Kasumi-1 (cell line): ENCODE data around the gene ASAP2.
A peak's percentile ranks its signal among the peaks of the same experiment; 100 is the strongest.
"Not testable (repeated sequence)": the region's sequence is repeated elsewhere in the genome, so short reads cannot be mapped to it uniquely, and the experiment has no call there.

ENCODE experiments used
- DNase-seq, 2 experiments: peaks; one replicate each; lab custom pipeline; 2025; lab: John Stamatoyannopoulos, UW

ASAP2 gene

GRCh38 chr2:9212010-9212635, 5.5 kb downstream of the ASAP2 start:
- DNase-seq: no peak

DNA sequence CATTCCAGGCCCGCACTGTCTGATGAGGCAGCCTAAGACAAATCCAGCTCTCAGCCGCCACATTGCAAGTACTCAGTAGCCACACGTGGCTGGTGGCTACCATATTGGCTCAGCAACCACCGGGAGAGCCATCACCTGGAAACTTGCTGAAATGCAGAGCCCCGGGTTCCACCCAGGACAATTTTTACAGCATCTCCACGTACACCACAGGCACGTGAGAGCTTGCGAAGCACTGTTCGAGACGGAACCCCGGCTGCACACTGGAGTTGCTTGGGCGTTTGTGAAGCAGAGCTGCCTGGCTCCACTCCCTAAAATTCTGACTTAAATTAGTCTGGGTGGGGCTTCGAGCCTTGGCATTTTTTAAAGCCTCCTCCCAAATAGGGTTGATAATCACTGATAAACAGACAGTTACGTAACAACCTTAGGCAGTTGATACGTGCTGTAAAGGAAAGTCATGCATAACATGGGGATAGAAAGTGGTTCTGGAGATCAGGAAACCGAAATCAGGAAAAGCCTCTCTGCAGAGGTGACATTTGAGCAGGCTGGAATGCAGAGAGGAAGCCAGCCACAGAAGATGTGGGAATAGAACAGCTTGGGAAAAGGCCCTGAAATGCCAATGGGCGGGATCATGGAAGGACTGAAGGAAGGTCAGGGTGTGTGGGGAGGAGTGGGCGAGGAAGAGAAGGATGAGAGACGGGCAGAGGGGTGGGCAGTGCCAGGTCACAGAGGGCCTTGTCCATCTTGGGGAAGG, 6.2 kb downstream of the ASAP2 start:
- DNase-seq: no peak

DNA sequence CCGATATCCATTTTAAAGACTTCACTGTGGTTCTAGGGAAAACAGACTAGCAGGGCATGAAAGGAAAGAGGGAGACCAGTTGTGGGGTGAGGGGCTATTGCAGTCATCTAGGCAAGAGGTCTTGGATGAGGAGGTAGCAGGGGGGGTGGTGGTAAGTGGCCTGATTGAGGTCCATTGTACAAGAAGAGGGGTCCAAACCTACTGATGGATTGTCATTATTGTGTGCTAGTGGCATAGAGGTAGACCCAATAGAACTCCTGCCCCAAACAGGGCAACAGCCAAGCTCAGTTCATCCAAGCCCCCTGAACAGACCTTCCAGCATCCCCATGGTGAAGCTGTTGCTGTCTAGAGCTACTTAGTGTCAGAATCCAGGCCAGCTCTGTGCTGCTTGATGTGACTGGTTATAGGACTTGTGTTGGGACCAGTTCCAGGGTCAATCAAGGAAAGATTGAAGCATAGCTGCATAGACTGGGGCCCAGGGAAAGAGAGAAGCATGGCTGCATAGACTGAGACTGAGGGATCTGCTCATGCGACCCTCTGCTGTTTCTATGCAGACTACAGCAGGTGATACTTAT, 7.0 kb downstream of the ASAP2 start:
- DNase-seq: no peak

DNA sequence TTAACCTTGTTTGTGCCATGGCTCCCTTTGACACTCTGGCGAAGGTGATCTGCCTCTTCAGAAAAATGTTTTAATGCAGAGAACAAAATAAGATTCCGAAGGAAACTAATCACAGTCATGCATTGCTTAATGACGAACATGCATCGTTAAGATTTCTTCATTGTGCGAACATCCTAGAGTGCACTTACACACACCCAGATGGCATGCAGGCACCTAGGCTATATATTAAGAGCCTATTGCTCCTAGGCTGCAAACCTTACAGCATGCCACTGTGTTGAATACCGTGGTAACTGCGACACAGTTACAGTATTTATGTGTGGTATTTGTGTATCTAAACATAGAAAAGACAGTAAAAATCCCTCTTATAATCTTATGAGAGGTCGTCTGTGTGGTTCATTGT, 8.3 kb downstream of the ASAP2 start:
- no peak for DNase-seq

DNA sequence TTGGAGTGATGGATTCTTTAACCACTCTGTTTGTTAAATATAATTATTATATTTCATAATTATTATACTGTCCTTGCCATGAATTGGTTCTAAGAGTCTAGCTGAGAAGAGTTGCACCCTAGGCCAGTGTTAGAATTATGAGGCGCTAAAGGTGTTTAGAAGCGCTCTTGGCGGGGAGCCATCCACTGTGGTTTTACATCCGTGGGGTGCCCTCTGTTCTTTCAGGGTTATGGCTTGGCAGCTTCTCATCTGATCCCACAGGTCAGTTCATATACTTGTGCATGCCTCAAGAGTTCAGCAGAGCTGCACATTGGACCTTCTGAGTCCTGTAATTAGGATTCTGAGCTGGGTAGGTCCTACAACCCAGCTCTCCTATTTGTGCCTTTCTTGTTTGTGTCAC, 9.1 kb downstream of the ASAP2 start:
- DNase-seq: no peak

GRCh38 chr2:9216143-9216542, 9.5 kb downstream of the ASAP2 start:
- not testable (repeated sequence) for DNase-seq

- DNase-seq: no peak
These were observed 11.5 kb downstream of the ASAP2 start for GRCh38 chr2:9217838-9218770.

DNA sequence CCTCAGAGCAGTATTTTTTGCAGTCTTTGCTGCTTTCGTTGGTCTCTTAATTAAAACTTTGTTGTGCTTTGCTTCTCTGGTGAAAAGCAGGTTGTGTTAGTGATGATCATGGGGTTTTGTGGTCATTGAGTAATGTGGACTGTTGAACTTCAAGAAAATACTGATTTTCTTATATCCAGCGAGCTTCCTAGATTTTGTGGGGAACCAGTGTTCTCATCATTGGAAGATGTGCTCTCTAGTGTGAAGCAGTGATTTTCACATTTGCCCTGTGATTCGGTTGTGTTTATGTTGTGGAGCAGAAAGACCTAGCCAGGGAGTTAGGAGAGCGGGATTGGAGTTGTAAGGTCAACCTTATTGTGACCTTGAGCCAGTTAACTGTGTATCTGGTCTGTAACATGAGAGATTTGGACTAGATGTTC, 12.4 kb downstream of the ASAP2 start:
- DNase-seq: no peak

- no peak for DNase-seq
These were observed 13.6 kb downstream of the ASAP2 start for GRCh38 chr2:9220201-9220600.

GRCh38 chr2:9221223-9221622, 14.6 kb downstream of the ASAP2 start:
- no peak for DNase-seq

- DNase-seq: no peak
These were observed 15.8 kb downstream of the ASAP2 start for GRCh38 chr2:9222239-9222892.

- no peak for DNase-seq
These were observed 16.3 kb downstream of the ASAP2 start for GRCh38 chr2:9222893-9223287.

DNA sequence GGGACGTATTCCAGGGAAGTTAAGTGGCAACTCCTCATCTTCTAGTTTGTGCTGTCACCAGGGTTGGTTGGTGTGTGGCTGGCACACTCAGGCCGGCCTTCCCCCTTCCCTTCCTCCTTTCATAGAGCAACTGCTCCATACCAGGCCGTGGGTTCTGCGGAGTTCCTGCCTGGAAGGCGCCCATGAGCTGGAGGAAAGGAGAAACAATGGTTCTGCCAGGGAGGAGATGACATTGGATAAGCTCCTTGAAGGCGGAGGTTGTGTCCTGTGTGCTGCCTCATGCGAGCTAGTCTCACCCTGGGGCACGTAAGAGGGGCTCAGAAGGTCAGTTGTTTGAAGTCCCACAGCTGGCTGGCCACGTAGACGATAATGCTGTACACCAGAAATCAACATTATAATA, 19.2 kb downstream of the ASAP2 start:
- no peak for DNase-seq

GRCh38 chr2:9226458-9227380, 20.1 kb downstream of the ASAP2 start:
- DNase-seq: no peak

DNA sequence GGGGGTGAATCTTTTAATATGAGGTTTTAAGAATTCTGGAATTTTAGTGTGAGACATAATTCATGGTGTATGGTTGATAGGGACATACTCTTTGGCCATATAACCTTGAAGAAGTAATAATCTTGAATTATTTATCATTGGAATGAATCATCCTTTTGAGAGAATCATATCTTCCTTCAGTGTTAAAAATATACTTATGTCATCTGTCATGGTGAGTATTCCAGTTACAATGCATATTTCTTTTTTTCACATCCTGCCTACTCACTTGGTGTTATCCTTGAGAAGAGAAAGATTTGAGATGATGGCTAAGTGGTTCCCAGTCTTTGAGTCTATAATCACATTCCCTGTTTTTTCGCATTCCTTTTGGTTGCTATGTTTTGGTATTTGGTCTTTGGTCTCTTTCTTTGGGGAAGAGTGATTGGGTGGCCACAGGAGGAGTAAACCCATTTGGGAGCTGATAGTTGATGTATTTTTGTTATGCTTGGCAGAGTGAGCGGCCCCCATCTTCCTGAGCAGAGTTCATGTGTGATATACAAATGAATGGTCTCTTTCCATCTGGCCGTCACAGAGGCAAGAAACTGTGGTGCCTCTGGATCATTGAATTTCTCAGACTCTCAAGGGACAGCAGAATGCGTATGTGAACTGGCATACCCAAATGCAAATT, 21.6 kb downstream of the ASAP2 start:
- DNase-seq: no peak

DNA sequence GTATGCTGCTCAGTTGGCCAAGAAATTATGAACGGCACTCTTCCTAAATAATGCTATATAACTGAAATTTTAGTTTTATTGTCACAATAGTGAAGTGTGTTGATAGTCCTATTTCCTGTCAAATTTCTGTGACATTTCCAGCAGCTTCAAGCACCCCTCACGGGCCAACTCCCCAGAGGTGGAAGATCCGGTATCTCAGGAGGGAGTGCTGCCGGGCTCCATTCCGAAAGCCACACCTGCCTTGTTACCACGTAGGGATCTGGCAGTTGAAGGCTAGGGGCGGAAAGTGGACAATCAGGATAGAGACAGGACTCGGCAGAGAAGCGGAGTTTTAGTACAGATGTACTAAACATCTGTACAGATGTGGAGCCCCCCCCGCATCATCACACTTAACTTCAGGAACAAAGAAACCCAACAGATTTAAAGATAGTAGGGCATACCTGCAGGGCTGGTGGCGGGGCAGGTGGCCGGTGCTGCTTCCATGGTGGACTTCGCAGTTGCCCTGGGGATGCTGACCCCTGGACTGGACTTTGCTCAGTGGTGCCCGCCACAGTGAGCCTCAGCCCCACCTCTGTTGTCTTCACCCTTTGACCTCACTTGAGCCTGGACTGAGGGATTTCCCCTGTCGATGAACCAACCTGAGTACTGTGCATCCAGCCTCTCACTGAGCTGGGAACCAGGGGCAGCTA, 22.3 kb downstream of the ASAP2 start:
- no peak for DNase-seq

DNA sequence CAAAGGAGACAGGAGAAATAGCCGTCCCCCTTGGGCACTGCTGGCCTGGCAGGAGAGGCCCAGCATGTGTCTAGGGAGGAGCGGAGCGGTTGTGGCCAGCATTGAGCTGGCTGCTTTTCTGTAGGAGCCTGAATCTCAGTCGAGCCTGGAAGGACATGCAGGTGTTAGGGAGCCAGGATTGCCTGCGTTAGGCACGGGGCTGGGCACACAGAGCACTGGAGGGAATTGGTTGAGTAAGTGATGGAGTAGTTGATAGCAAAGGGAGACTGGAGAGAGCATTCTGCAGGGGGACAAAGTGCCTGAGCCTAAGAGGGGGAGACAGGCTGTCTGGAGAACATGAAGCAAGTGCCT, 22.8 kb downstream of the ASAP2 start:
- no peak for DNase-seq

DNA sequence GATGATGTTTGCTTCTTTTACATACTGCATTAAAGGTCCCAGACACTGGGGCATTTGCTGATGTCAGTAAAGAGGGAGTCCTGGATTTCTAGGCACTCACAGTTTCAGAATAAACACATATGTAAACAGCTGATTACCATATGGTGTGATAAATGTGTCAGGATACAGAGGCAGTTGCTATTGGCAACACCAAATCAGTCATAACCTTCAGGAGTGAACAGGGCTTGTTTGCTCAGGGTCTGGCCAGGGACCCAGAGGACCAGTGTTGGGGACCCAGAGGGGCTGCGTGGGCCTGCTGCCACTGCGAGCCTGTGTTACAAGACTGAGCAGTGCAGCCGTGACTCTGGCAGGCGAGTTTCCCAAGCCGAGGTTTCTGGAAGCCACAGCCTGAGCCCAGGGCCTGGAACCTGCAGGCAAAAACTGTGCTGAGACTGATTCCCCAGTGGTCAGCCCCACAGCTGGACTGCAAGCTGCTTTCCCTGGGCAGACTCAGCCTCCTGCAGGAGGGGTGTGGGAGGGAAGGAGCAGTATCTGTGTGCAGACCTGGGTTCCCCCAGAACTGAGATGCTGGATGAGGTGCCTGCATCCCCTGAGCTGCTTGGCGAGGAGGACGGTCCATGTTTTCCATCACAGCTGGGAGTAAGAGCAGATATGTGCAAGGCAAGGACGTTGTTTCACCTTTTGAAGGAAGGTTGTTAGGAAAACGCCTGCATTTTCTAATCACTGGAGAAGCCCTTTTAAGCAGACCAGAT, 23.6 kb downstream of the ASAP2 start:
- no peak for DNase-seq

DNA sequence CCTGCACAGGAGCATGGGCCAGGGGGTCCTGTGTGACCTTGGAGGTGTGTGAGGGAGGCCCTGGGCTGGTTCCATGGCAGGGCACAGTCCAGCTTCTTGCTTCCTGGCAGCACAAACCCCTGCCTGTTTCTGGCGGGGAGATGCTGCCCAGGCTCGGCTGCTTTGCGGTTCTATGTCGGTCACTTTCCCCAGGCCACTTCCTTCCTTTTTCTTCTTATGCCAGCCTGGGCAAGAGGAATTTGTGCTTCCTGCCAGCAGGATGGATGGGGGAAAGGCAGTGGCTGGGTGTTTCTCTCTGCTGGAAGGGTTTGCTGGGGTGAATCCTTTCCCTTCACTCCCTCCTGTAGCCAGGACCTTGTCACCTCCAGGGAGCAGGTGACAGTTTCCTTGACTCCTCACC, 24.3 kb downstream of the ASAP2 start:
- peak; percentile 8 to 46 for DNase-seq
